Breast epithelium (tissue), 3 donors: ENCODE results near the gene EGR4.

Source experiments
- CTCF ChIP-seq, 3 donors: fragments of 450-650 bp; IDR thresholded peaks; one replicate each; pipeline ENCODE4 v1.5.1; 2016 to 2017; ENCODE audit warnings: antibody characterized with exemption in 3 of 3, mild to moderate bottlenecking in 3 of 3, moderate library complexity in 3 of 3
- POLR2A ChIP-seq: fragments of 450-650 bp; IDR thresholded peaks from one replicate; pipeline ENCODE4 v1.6.1; 2016; ENCODE audit warnings: antibody characterized with exemption, mild to moderate bottlenecking, moderate library complexity
- POLR2AphosphoS5 ChIP-seq, 3 donors: sonication (generic); formaldehyde crosslinking; IDR thresholded peaks; one replicate each; pipeline ENCODE4 v1.6.1; 2017; ENCODE audit warnings: antibody characterized with exemption in 3 of 3

- no peak for TF ChIP-seq CTCF (IDR thresholded peaks at IDR 0.05)
- no peak for TF ChIP-seq POLR2A
- no peak for TF ChIP-seq POLR2AphosphoS5 (IDR thresholded peaks at IDR 0.05)
Measured at GRCh38 chr2:73323551-73323950, 30.2 kb upstream of the EGR4 start.
